Fibroblast of pulmonary artery (primary cell): ENCODE results near the gene CAPN2.

Source experiments
- DNase-seq: peaks from one replicate; pipeline ENCODE4 v3.0.0-alpha.2; 2010; ENCODE audit warnings: low read depth
- H3K4me3 ChIP-seq: replicated peaks from 2 replicates; pipeline ENCODE4 v1.5.1; 2011; ENCODE audit warnings: low read depth, mild to moderate bottlenecking, control low read depth, low read length, moderate library complexity
- CTCF ChIP-seq: IDR thresholded peaks from 2 replicates; pipeline ENCODE4 v1.5.1; 2011; ENCODE audit warnings: mild to moderate bottlenecking, control low read depth, low read length, inconsistent platforms; ENCODE audit errors: missing control alignments

CAPN2 gene

GRCh38 chr1:223820971-223821370 is 108.6 kb downstream of the CAPN2 start:
- DNase-seq: no peak
- TF ChIP-seq CTCF: no peak
- H3K4me3 ChIP-seq: no peak overlapping the region

- no peak for TF ChIP-seq CTCF
- no peak for DNase-seq
- H3K4me3 ChIP-seq: no peak overlapping the region
These were observed 111.9 kb downstream of the CAPN2 start for GRCh38 chr1:223824287-223824686.

- no peak for DNase-seq
- no peak overlapping the region for H3K4me3 ChIP-seq
- TF ChIP-seq CTCF: no peak
These were observed 112.4 kb downstream of the CAPN2 start for GRCh38 chr1:223824712-223825111.
